Kidney epithelial cell (primary cell): ENCODE data around the gene ZFP36L2. TPM values are rescaled to one million over a fixed set of nuclear protein-coding genes. Genes with fewer than 3 reads are reported as not detected.

Experiments
- DNase-seq: peaks from one replicate; pipeline ENCODE4 v3.0.0-alpha.2; 2010; ENCODE audit warnings: low read depth
- H3K27me3 ChIP-seq: 2 replicates; pipeline ENCODE4 v1.6.0; 2011; ENCODE audit warnings: low read length; ENCODE audit not compliant: control insufficient read depth, insufficient read depth
- H3K36me3 ChIP-seq: 2 replicates; pipeline ENCODE4 v1.5.1; 2011; ENCODE audit warnings: low read length; ENCODE audit not compliant: control insufficient read depth, insufficient read depth
- H3K4me3 ChIP-seq: 2 replicates; pipeline ENCODE4 v1.5.1; 2011; ENCODE audit warnings: low read depth, mild to moderate bottlenecking, control low read depth, low read length
- CTCF ChIP-seq: IDR thresholded peaks from 2 replicates; pipeline ENCODE4 v1.5.1; 2011; ENCODE audit warnings: mild to moderate bottlenecking, moderate library complexity, low read length, control low read depth, inconsistent platforms; ENCODE audit not compliant: insufficient read depth, poor library complexity, severe bottlenecking
- total RNA-seq: library from RNA; depleted of rRNA; stranded (reverse); fragments of >200 nt; gene quantifications from 2 replicates; pipeline ENCODE4 v1.2.3, GENCODE V29; 2015

The ZFP36L2 gene
- total RNA-seq, 1 donor from 2014 or later = 12.2 TPM

GRCh38 chr2:43265421-43265820 is 39.0 kb upstream of the ZFP36L2 start:
- H3K36me3 ChIP-seq = no peaks in the 10 kb centered on the region
- no peak for TF ChIP-seq CTCF
- H3K4me3 ChIP-seq = no peak overlapping the region
- no peak for DNase-seq
- no peaks in the 10 kb centered on the region for H3K27me3 ChIP-seq

GRCh38 chr2:43265001-43265400 is 38.6 kb upstream of the ZFP36L2 start:
- H3K27me3 ChIP-seq = no peaks in the 10 kb centered on the region
- no peak overlapping the region for H3K4me3 ChIP-seq
- H3K36me3 ChIP-seq = no peaks in the 10 kb centered on the region
- TF ChIP-seq CTCF = no peak
- no peak for DNase-seq

GRCh38 chr2:43262951-43263350 is 36.5 kb upstream of the ZFP36L2 start:
- H3K4me3 ChIP-seq = no peak overlapping the region
- no peaks in the 10 kb centered on the region for H3K36me3 ChIP-seq
- DNase-seq = no peak
- no peaks in the 10 kb centered on the region for H3K27me3 ChIP-seq
- no peak for TF ChIP-seq CTCF

- no peak for DNase-seq
- no peak for TF ChIP-seq CTCF
- Histone ChIP-seq H3K4me3 (no peak overlapping the region), H3K27me3 (no peaks in the 10 kb centered on the region), H3K36me3 (no peaks in the 10 kb centered on the region)
Measured at GRCh38 chr2:43262239-43262638, 35.8 kb upstream of the ZFP36L2 start.

GRCh38 chr2:43259512-43259911 is 33.1 kb upstream of the ZFP36L2 start:
- Histone ChIP-seq H3K27me3 (no peaks in the 10 kb centered on the region), H3K4me3 (no peak overlapping the region), H3K36me3 (no peaks in the 10 kb centered on the region)
- no peak for TF ChIP-seq CTCF
- DNase-seq = no peak

GRCh38 chr2:43258547-43259156 is 32.2 kb upstream of the ZFP36L2 start:
- Histone ChIP-seq H3K27me3 (no peaks in the 10 kb centered on the region), H3K4me3 (no peak overlapping the region), H3K36me3 (no peaks in the 10 kb centered on the region)
- no peak for DNase-seq
- no peak for TF ChIP-seq CTCF
